PC-9 (cell line): ENCODE measurements around the gene PCDH1. TPM values are rescaled to one million over a fixed set of nuclear protein-coding genes. Genes with fewer than 3 reads are reported as not detected.
A peak's percentile ranks its signal among the peaks of the same experiment; 100 is the strongest.

Source experiments
- BruUV-seq: library from RNA; stranded (reverse); fragments of 400-500 nt; replicated peaks from 2 replicates; lab custom pipeline; 2021; lab: Mats Ljungman, UMichigan
- CTCF ChIA-PET: fragments of 300-600 bp; sonication (Branson Sonifier 250); formaldehyde crosslinking; loops from one replicate; lab custom pipeline; 2022; ENCODE audit warnings: antibody characterized with exemption; lab: Charles Lee
- POLR2A ChIA-PET: fragments of 300-600 bp; sonication (Branson Sonifier 250); formaldehyde crosslinking; loops from one replicate; lab custom pipeline; 2022; ENCODE audit warnings: antibody characterized with exemption; ENCODE audit not compliant: unreplicated experiment; lab: Charles Lee
- DNase-seq, 2 experiments: peaks; one replicate each; pipeline versions ENCODE4 v3.0.0 to v3.0.0-alpha.2; 2015 to 2022; ENCODE audit warnings: mixed read lengths in 1 of 2
- H2AFZ ChIP-seq: fragments of 200-600 bp; sonication (generic); 2 replicates; pipeline ENCODE4 v1.8.1; 2017; ENCODE audit warnings: antibody characterized with exemption
- H3F3A ChIP-seq: fragments of 200-600 bp; sonication (generic); 2 replicates; pipeline ENCODE4 v1.8.1; 2017; ENCODE audit warnings: antibody characterized with exemption, mild to moderate bottlenecking, low read depth; ENCODE audit not compliant: insufficient read depth
- H3K27ac ChIP-seq: fragments of 200-600 bp; sonication (generic); 2 replicates; pipeline ENCODE4 v1.6.1; 2016; ENCODE audit warnings: mixed run types
- H3K27me3 ChIP-seq: fragments of 200-600 bp; sonication (generic); 2 replicates; pipeline ENCODE4 v1.6.1; 2016; ENCODE audit warnings: low read depth, mixed run types; ENCODE audit not compliant: insufficient read depth
- H3K36me3 ChIP-seq: fragments of 200-600 bp; sonication (generic); 2 replicates; pipeline ENCODE4 v1.6.1; 2016; ENCODE audit warnings: low read depth, mixed run types
- H3K4me1 ChIP-seq: fragments of 200-600 bp; sonication (generic); replicated peaks from 2 replicates; pipeline ENCODE4 v1.6.1; 2016; ENCODE audit warnings: mixed run types; ENCODE audit not compliant: insufficient read depth
- H3K4me2 ChIP-seq: fragments of 200-600 bp; sonication (generic); 2 replicates; pipeline ENCODE4 v1.6.1; 2017; ENCODE audit warnings: mixed run types
- H3K4me3 ChIP-seq: fragments of 200-600 bp; sonication (generic); 2 replicates; pipeline ENCODE4 v1.6.1; 2016; ENCODE audit warnings: mixed run types
- H3K79me2 ChIP-seq: fragments of 200-600 bp; sonication (generic); 2 replicates; pipeline ENCODE4 v1.6.1; 2017; ENCODE audit warnings: low read depth, mixed run types
- H3K9me2 ChIP-seq: fragments of 200-600 bp; sonication (generic); 2 replicates; pipeline ENCODE4 v1.8.1; 2017; ENCODE audit warnings: mild to moderate bottlenecking; ENCODE audit not compliant: insufficient read depth
- H3K9me3 ChIP-seq: fragments of 200-600 bp; sonication (generic); 2 replicates; pipeline ENCODE4 v1.8.1; 2016; ENCODE audit warnings: low read depth; ENCODE audit not compliant: insufficient read depth
- H4K20me1 ChIP-seq: fragments of 200-600 bp; sonication (generic); 2 replicates; pipeline ENCODE4 v1.8.1; 2017; ENCODE audit not compliant: insufficient read depth
- EZH2 ChIP-seq: fragments of 200-600 bp; sonication (generic); IDR thresholded peaks from 2 replicates; pipeline ENCODE4 v1.8.0; 2017; ENCODE audit warnings: antibody characterized with exemption, low read depth
- intact Hi-C: fragments of 100-400 bp; cut with micrococcal nuclease; formaldehyde crosslinking; loops from one replicate; pipeline ENCODE4 v1.10.0; 2022; ENCODE audit not compliant: unreplicated experiment
- total RNA-seq: library from RNA; stranded (reverse); gene quantifications from 2 replicates; pipeline ENCODE4 v1.2.3, GENCODE V29; 2021
- TF ChIP-seq, protein P1 (sequence below): fragments of 200-600 bp; sonication (generic); conservative IDR thresholded peaks from 2 replicates; pipeline ENCODE4 v1.6.1; 2017; ENCODE audit warnings: mixed run types, antibody characterized with exemption, mild to moderate bottlenecking, moderate library complexity

Gene PCDH1
- total RNA-seq, 1 experiment from 2014 or later = 88.5 TPM

DNA sequence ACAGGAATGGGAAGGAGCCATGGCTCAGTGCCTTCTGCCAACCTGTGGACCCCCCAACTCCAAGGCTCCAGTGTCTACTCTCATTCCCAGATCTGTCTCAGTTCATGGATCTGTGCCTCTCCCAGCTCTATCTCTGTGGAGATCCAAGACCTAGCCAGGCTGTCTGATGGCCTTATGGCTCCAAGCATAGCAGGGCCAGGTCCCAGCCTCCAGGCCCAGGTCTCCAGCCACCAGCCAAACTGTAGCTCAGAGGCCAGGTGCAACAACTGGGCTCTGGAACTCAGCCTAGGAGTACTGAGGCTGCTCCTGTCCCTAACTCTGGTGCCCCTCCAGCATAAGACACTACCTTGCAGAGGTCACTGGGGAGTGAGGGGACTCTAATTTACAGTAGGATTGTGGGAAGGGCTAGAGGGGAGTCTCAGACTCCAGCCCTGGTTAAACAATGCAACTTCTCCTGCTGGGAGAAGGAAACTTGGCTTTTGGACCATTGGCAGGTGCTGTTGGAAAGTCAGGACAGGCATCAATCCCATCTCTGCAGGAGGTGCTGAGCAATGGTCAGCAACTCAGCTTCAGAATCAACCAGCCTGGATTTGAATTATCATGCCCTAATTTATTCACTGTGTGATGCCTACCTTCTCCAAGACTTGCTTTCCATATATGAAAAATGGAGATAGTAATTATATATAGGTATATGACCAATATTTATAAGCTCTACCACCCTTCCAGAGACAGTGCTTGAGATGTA lies 63.0 kb downstream of the PCDH1 start:
- Histone ChIP-seq H3K4me3 (no peak overlapping the region), H3K36me3 (no peaks in the 10 kb centered on the region), H3F3A (peaks cover 5% of the 10 kb centered on the region; the same call in 1 of the 2 replicates), H3K9me2 (no peaks in the 10 kb centered on the region), H3K27ac (no peak overlapping the region), H3K4me2 (no peak overlapping the region), H3K27me3 (no peaks in the 10 kb centered on the region), H3K4me1 (peaks cover 8% of the 10 kb centered on the region), H3K9me3 (no peaks in the 10 kb centered on the region), H3K79me2 (no peaks in the 10 kb centered on the region), H4K20me1 (no peaks in the 10 kb centered on the region), H2AFZ (no peak overlapping the region)
- TF ChIP-seq, protein P1, sequence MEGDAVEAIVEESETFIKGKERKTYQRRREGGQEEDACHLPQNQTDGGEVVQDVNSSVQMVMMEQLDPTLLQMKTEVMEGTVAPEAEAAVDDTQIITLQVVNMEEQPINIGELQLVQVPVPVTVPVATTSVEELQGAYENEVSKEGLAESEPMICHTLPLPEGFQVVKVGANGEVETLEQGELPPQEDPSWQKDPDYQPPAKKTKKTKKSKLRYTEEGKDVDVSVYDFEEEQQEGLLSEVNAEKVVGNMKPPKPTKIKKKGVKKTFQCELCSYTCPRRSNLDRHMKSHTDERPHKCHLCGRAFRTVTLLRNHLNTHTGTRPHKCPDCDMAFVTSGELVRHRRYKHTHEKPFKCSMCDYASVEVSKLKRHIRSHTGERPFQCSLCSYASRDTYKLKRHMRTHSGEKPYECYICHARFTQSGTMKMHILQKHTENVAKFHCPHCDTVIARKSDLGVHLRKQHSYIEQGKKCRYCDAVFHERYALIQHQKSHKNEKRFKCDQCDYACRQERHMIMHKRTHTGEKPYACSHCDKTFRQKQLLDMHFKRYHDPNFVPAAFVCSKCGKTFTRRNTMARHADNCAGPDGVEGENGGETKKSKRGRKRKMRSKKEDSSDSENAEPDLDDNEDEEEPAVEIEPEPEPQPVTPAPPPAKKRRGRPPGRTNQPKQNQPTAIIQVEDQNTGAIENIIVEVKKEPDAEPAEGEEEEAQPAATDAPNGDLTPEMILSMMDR = no peak
- no peak for TF ChIP-seq EZH2
- ChIA-PET POLR2A (no interaction called here), CTCF (interaction anchor here (0.6 to 1.6 kb wide), 4 partner anchors 9 to 114 kb away, joined by 3 to 11 read pairs (median 4); no protein-coding TSS in a partner anchor)
- no TSS peak for BruUV-seq
- intact Hi-C loops = loop anchor here (2.0 kb wide), 1 partner anchor 34 kb away; no protein-coding TSS in a partner anchor
- DNase-seq = no peak

DNA sequence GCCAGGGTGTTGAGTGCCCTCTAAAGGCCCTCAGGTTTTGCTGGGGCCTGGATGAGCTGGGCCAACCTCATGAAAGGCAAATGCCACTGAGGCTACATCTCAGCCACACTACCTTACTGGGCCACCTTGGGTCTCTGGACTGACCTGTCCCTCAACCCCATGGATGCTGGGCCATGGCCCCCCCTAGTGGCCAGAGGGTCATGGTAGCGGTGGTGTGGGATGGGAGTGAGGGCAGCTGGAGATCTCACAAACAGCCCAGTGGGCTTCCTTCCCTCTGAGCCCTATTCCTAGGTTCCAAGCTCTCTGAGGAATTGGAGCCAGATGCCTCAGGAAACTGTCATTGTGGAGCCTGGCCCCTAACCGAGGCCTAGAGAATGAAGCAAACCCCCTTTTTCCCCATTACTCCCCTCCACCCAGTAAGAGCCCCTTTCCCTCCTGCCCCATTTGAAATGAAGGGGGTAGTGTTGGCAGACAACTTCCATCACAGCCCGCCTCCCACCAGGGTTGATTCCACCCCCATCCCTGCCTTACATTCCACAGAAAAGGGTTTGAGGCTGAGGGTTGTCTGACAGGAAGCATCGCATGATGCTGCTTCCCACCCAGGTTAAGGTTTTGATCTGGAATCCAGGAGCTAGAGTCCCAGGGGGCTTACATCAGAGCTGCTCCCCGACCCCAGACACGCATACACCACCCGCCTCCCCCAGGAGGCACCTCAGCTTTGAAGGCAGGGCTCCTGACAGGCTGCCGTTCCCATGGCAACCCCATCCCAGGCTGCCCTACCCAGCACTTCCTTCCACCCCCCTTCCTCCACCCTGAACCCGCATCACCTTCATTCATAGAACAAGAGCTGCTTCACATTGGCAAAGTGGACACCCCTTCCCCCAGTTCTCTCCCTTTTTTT lies 63.9 kb downstream of the PCDH1 start:
- DNase-seq = peak in 1 of 2 experiments; percentile 67
- Histone ChIP-seq H3K9me2 (no peaks in the 10 kb centered on the region), H2AFZ (no peak overlapping the region), H3K27ac (no peak overlapping the region), H3K27me3 (no peaks in the 10 kb centered on the region), H3F3A (peaks cover 5% of the 10 kb centered on the region; the same call in 1 of the 2 replicates), H3K4me2 (no peak overlapping the region), H3K9me3 (no peaks in the 10 kb centered on the region), H3K4me3 (no peak overlapping the region), H3K36me3 (no peaks in the 10 kb centered on the region), H3K4me1 (peaks cover 8% of the 10 kb centered on the region), H3K79me2 (no peaks in the 10 kb centered on the region), H4K20me1 (no peaks in the 10 kb centered on the region)
- CTCF ChIA-PET = interaction anchor here (1.3 to 1.6 kb wide), 2 partner anchors 65 to 122 kb away, joined by 3 read pairs; no protein-coding TSS in a partner anchor
- no TSS peak for BruUV-seq
- TF ChIP-seq EZH2 = no peak
- TF ChIP-seq, protein P1 = peak; percentile 70
- POLR2A ChIA-PET = interaction anchor here (0.7 kb wide), 1 partner anchor 110 kb away, joined by 5 read pairs; the partner anchor contains the start of gene DELE1
- intact Hi-C loops = loop anchor here (1.0 to 5.0 kb wide), 6 partner anchors 34 to 149 kb away; no protein-coding TSS in a partner anchor

GRCh38 chr5:141812512-141812911 lies 65.7 kb downstream of the PCDH1 start:
- Histone ChIP-seq H4K20me1 (no peaks in the 10 kb centered on the region), H3K4me2 (no peak overlapping the region), H3K27me3 (no peaks in the 10 kb centered on the region), H3K27ac (no peak overlapping the region), H3K4me3 (no peak overlapping the region), H3F3A (peaks cover 5% of the 10 kb centered on the region; the same call in 1 of the 2 replicates), H3K9me3 (no peaks in the 10 kb centered on the region), H3K4me1 (peaks cover 3% of the 10 kb centered on the region), H3K9me2 (no peaks in the 10 kb centered on the region), H2AFZ (no peak overlapping the region), H3K79me2 (no peaks in the 10 kb centered on the region), H3K36me3 (no peaks in the 10 kb centered on the region)
- ChIA-PET POLR2A (interaction anchor here (0.6 kb wide), 1 partner anchor 18 kb away, joined by 19 read pairs; no protein-coding TSS in a partner anchor), CTCF (interaction anchor here (0.7 kb wide), 1 partner anchor 110 kb away, joined by 5 read pairs; no protein-coding TSS in a partner anchor)
- no peak for DNase-seq
- intact Hi-C loops = loop anchor here (5.0 kb wide), 2 partner anchors 55 to 150 kb away; no protein-coding TSS in a partner anchor
- no TSS peak for BruUV-seq
- TF ChIP-seq EZH2 = no peak
- TF ChIP-seq, protein P1 = no peak
